ENCODE measurements around the gene DLX5. TPM values are rescaled to one million over a fixed set of nuclear protein-coding genes. Genes with fewer than 3 reads are reported as not detected.

Gene DLX5
- total RNA-seq, 2 experiments from 2014 or later = not detected

GRCh38 chr7:97015279-97015678 is 9.4 kb downstream of the DLX5 start:
- POLR2A ChIA-PET = no interaction called here
- Mint-ChIP-seq H3K4me1 (no peaks in the 10 kb centered on the region), H3K36me3 (ENCODE audit: low read depth) (peaks cover 6% of the 10 kb centered on the region), H3K9me3 (no peaks in the 10 kb centered on the region), H3K27me3 (peaks cover 97% of the 10 kb centered on the region), H3K4me3 (no peak overlapping the region), H3K27ac (no peak overlapping the region)
- CTCF ChIA-PET = interaction anchor here (0.5 to 1.7 kb wide), 3 partner anchors 8 to 12 kb away, joined by 3 to 7 read pairs (median 3); no protein-coding TSS in a partner anchor
- DNase-seq = no peak

GRCh38 chr7:97014145-97014750 is 10.4 kb downstream of the DLX5 start:
- H3K4me3 Mint-ChIP-seq = no peak overlapping the region
- no peak overlapping the region for H3K27ac Mint-ChIP-seq
- POLR2A ChIA-PET = no interaction called here
- CTCF ChIA-PET = interaction anchor here (1.2 to 1.7 kb wide), 2 partner anchors 10 to 13 kb away, joined by 3 to 7 read pairs; no protein-coding TSS in a partner anchor
- peaks cover 97% of the 10 kb centered on the region for H3K27me3 Mint-ChIP-seq
- no peak for DNase-seq
- H3K36me3 Mint-ChIP-seq (ENCODE audit: low read depth) = peaks cover 6% of the 10 kb centered on the region
- H3K4me1 Mint-ChIP-seq = no peaks in the 10 kb centered on the region
- H3K9me3 Mint-ChIP-seq = no peaks in the 10 kb centered on the region

GRCh38 chr7:97013845-97014134 is 10.8 kb downstream of the DLX5 start:
- Mint-ChIP-seq H3K36me3 (ENCODE audit: low read depth) (peaks cover 4% of the 10 kb centered on the region), H3K4me3 (no peak overlapping the region), H3K4me1 (no peaks in the 10 kb centered on the region), H3K27ac (no peak overlapping the region), H3K9me3 (no peaks in the 10 kb centered on the region), H3K27me3 (peaks cover 94% of the 10 kb centered on the region)
- ChIA-PET CTCF (interaction anchor here (1.2 to 1.5 kb wide), 2 partner anchors 10 to 14 kb away, joined by 3 to 5 read pairs; no protein-coding TSS in a partner anchor), POLR2A (no interaction called here)
- DNase-seq = no peak

- POLR2A ChIA-PET = no interaction called here
- Mint-ChIP-seq H3K27ac (peak overlapping the region; percentile 31), H3K27me3 (peaks cover 94% of the 10 kb centered on the region), H3K9me3 (no peaks in the 10 kb centered on the region), H3K36me3 (ENCODE audit: low read depth) (peaks cover 4% of the 10 kb centered on the region), H3K4me3 (no peak overlapping the region), H3K4me1 (no peaks in the 10 kb centered on the region)
- CTCF ChIA-PET = interaction anchor here (1.5 kb wide), 1 partner anchor 14 kb away, joined by 5 read pairs; no protein-coding TSS in a partner anchor
- no peak for DNase-seq
Observed at GRCh38 chr7:97013134-97013844, 11.3 kb downstream of the DLX5 start.

GRCh38 chr7:97012365-97013133 is 12.1 kb downstream of the DLX5 start:
- ChIA-PET CTCF (interaction anchor here (1.5 kb wide), 1 partner anchor 15 kb away, joined by 5 read pairs; no protein-coding TSS in a partner anchor), POLR2A (no interaction called here)
- Mint-ChIP-seq H3K27me3 (peaks cover 94% of the 10 kb centered on the region), H3K36me3 (ENCODE audit: low read depth) (peaks cover 4% of the 10 kb centered on the region), H3K4me1 (no peaks in the 10 kb centered on the region), H3K4me3 (no peak overlapping the region), H3K27ac (no peak overlapping the region), H3K9me3 (no peaks in the 10 kb centered on the region)
- DNase-seq = no peak

GRCh38 chr7:97011536-97012364 is 12.9 kb downstream of the DLX5 start:
- Mint-ChIP-seq H3K27ac (no peak overlapping the region), H3K9me3 (no peaks in the 10 kb centered on the region), H3K4me3 (no peak overlapping the region), H3K4me1 (peaks cover 2% of the 10 kb centered on the region), H3K36me3 (ENCODE audit: low read depth) (peaks cover 3% of the 10 kb centered on the region), H3K27me3 (peaks cover 94% of the 10 kb centered on the region)
- no peak for DNase-seq
- POLR2A ChIA-PET = no interaction called here
- CTCF ChIA-PET = no interaction called here

- DNase-seq = no peak
- ChIA-PET CTCF (no interaction called here), POLR2A (no interaction called here)
- no peak overlapping the region for H3K4me3 Mint-ChIP-seq
- H3K27ac Mint-ChIP-seq = no peak overlapping the region
- peaks cover 5% of the 10 kb centered on the region for H3K4me1 Mint-ChIP-seq
- no peaks in the 10 kb centered on the region for H3K9me3 Mint-ChIP-seq
- H3K36me3 Mint-ChIP-seq (ENCODE audit: low read depth) = no peaks in the 10 kb centered on the region
- H3K27me3 Mint-ChIP-seq = peaks cover 93% of the 10 kb centered on the region
Observed at GRCh38 chr7:97011104-97011503, 13.5 kb downstream of the DLX5 start.

GRCh38 chr7:97009753-97010732 is 14.6 kb downstream of the DLX5 start:
- ChIA-PET POLR2A (no interaction called here), CTCF (interaction anchor here (1.0 kb wide), 1 partner anchor 17 kb away, joined by 3 read pairs; no protein-coding TSS in a partner anchor)
- Mint-ChIP-seq H3K36me3 (ENCODE audit: low read depth) (no peaks in the 10 kb centered on the region), H3K4me3 (no peak overlapping the region), H3K9me3 (no peaks in the 10 kb centered on the region), H3K27me3 (peaks cover 89% of the 10 kb centered on the region), H3K4me1 (peaks cover 7% of the 10 kb centered on the region), H3K27ac (no peak overlapping the region)
- no peak for DNase-seq

GRCh38 chr7:97008275-97008917 is 16.2 kb downstream of the DLX5 start:
- H3K36me3 Mint-ChIP-seq (ENCODE audit: low read depth) = no peaks in the 10 kb centered on the region
- ChIA-PET POLR2A (no interaction called here), CTCF (interaction anchor here (2.2 kb wide), 1 partner anchor 13 kb away, joined by 6 read pairs; no protein-coding TSS in a partner anchor)
- H3K9me3 Mint-ChIP-seq = no peaks in the 10 kb centered on the region
- no peak overlapping the region for H3K4me3 Mint-ChIP-seq
- no peak for DNase-seq
- no peak overlapping the region for H3K27ac Mint-ChIP-seq
- peaks cover 86% of the 10 kb centered on the region for H3K27me3 Mint-ChIP-seq
- peaks cover 9% of the 10 kb centered on the region for H3K4me1 Mint-ChIP-seq

GRCh38 chr7:97007583-97007861 is 17.1 kb downstream of the DLX5 start:
- ChIA-PET POLR2A (no interaction called here), CTCF (interaction anchor here (0.9 to 2.2 kb wide), 2 partner anchors 14 to 20 kb away, joined by 4 to 6 read pairs; no protein-coding TSS in a partner anchor)
- no peaks in the 10 kb centered on the region for H3K36me3 Mint-ChIP-seq (ENCODE audit: low read depth)
- H3K27me3 Mint-ChIP-seq = peaks cover 86% of the 10 kb centered on the region
- H3K27ac Mint-ChIP-seq = no peak overlapping the region
- no peaks in the 10 kb centered on the region for H3K9me3 Mint-ChIP-seq
- no peak for DNase-seq
- no peak overlapping the region for H3K4me3 Mint-ChIP-seq
- H3K4me1 Mint-ChIP-seq = peaks cover 9% of the 10 kb centered on the region

- no peak for DNase-seq
- no peaks in the 10 kb centered on the region for H3K36me3 Mint-ChIP-seq (ENCODE audit: low read depth)
Observed at GRCh38 chr7:97006816-97007582, 17.6 kb downstream of the DLX5 start.

More at GRCh38 chr7:97006816-97007582, 17.6 kb downstream of the DLX5 start:
- peaks cover 9% of the 10 kb centered on the region for H3K4me1 Mint-ChIP-seq
- ChIA-PET POLR2A (no interaction called here), CTCF (interaction anchor here (0.8 to 2.2 kb wide), 3 partner anchors 15 to 21 kb away, joined by 3 to 6 read pairs (median 4); no protein-coding TSS in a partner anchor)
- H3K4me3 Mint-ChIP-seq = peak overlapping the region; percentile 61
- H3K27me3 Mint-ChIP-seq = peaks cover 85% of the 10 kb centered on the region
- no peak overlapping the region for H3K27ac Mint-ChIP-seq
- H3K9me3 Mint-ChIP-seq = no peaks in the 10 kb centered on the region
